HEK293 (cell line): ENCODE measurements around the gene MAP7.

Experiments used
- ZNF394 ChIP-seq: fragments of 450-650 bp; formaldehyde crosslinking; IDR thresholded peaks from 2 replicates; pipeline ENCODE4 v1.5.1; 2016; ENCODE audit warnings: missing biosample characterization, missing genetic modification characterization, mild to moderate bottlenecking, moderate library complexity, borderline replicate concordance
- ZNF416 ChIP-seq: fragments of 450-650 bp; formaldehyde crosslinking; IDR thresholded peaks from 2 replicates; pipeline ENCODE4 v1.5.1; 2016; ENCODE audit warnings: missing biosample characterization, missing genetic modification characterization
- TF ChIP-seq, protein P1 (sequence below): fragments of 450-650 bp; formaldehyde crosslinking; IDR thresholded peaks from 2 replicates; pipeline ENCODE4 v1.5.1; 2016; ENCODE audit warnings: missing biosample characterization, missing genetic modification characterization
- TF ChIP-seq, protein P2 (sequence below): fragments of 450-650 bp; formaldehyde crosslinking; IDR thresholded peaks from 2 replicates; pipeline ENCODE4 v1.5.1; 2016; ENCODE audit warnings: missing biosample characterization, missing genetic modification characterization

DNA sequence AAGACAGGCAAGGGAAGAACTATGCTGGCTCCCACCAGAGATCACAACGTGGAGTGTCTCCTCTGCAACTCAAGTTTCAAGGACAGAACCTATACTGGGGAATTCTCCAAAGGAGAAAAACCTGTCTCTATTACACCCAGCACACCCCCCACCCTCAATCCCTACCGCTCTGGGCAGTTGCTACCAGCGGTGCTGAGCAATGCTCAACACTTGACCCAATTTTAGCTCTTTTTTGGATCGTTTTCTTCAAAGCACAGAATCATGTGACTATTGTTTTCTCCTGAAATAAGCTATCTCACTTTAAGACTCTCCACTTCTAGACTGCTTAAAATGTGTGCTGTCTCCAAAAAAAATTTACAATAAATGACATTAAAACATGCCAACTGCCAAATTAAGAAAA is 23.3 kb downstream of the MAP7 start:
- TF ChIP-seq, protein P1, sequence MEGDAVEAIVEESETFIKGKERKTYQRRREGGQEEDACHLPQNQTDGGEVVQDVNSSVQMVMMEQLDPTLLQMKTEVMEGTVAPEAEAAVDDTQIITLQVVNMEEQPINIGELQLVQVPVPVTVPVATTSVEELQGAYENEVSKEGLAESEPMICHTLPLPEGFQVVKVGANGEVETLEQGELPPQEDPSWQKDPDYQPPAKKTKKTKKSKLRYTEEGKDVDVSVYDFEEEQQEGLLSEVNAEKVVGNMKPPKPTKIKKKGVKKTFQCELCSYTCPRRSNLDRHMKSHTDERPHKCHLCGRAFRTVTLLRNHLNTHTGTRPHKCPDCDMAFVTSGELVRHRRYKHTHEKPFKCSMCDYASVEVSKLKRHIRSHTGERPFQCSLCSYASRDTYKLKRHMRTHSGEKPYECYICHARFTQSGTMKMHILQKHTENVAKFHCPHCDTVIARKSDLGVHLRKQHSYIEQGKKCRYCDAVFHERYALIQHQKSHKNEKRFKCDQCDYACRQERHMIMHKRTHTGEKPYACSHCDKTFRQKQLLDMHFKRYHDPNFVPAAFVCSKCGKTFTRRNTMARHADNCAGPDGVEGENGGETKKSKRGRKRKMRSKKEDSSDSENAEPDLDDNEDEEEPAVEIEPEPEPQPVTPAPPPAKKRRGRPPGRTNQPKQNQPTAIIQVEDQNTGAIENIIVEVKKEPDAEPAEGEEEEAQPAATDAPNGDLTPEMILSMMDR (tag by site-specific recombination): no peak
- no peak for TF ChIP-seq ZNF416
- TF ChIP-seq, protein P2, sequence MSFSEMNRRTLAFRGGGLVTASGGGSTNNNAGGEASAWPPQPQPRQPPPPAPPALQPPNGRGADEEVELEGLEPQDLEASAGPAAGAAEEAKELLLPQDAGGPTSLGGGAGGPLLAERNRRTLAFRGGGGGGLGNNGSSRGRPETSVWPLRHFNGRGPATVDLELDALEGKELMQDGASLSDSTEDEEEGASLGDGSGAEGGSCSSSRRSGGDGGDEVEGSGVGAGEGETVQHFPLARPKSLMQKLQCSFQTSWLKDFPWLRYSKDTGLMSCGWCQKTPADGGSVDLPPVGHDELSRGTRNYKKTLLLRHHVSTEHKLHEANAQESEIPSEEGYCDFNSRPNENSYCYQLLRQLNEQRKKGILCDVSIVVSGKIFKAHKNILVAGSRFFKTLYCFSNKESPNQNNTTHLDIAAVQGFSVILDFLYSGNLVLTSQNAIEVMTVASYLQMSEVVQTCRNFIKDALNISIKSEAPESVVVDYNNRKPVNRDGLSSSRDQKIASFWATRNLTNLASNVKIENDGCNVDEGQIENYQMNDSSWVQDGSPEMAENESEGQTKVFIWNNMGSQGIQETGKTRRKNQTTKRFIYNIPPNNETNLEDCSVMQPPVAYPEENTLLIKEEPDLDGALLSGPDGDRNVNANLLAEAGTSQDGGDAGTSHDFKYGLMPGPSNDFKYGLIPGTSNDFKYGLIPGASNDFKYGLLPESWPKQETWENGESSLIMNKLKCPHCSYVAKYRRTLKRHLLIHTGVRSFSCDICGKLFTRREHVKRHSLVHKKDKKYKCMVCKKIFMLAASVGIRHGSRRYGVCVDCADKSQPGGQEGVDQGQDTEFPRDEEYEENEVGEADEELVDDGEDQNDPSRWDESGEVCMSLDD (tag by site-specific recombination): no peak
- no peak for TF ChIP-seq ZNF394 (tag by site-specific recombination)
